GM21737 (cell line): ENCODE results near the gene SQOR.

Experiments
- ATAC-seq: cut with Tn5 transposase; IDR thresholded peaks from one replicate; pipeline ENCODE4 v1.9.1; 2021; ENCODE audit warnings: mild to moderate bottlenecking, moderate library complexity; ENCODE audit not compliant: unreplicated experiment

SQOR gene

GRCh38 chr15:45657764-45658545 lies 23.1 kb downstream of the SQOR start:
- ATAC-seq, result no peak

- no peak for ATAC-seq
Observed at GRCh38 chr15:45660231-45660979, 25.6 kb downstream of the SQOR start.

- no peak for ATAC-seq
Observed at GRCh38 chr15:45662375-45662774, 27.5 kb downstream of the SQOR start.

DNA sequence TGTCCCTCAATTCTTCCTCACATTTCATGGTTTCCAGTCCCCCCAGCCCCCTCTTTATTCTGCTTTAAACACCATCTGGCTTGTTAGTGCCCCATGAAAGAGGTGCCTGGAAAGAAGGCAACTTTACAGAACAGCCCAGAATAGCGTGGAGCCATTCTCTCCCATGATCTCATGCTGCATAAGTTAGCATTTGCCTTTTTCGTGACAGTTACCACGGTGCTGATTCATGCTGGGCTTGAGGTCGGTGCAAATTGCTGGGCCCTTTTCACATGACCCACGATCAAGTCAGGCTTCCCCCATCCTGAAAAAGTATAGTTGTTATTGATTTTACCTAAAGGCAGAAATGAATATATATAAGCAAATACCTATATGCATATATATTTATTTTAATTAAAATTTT lies 29.6 kb downstream of the SQOR start:
- ATAC-seq, result no peak

GRCh38 chr15:45665261-45665660 lies 30.4 kb downstream of the SQOR start:
- ATAC-seq, result no peak

DNA sequence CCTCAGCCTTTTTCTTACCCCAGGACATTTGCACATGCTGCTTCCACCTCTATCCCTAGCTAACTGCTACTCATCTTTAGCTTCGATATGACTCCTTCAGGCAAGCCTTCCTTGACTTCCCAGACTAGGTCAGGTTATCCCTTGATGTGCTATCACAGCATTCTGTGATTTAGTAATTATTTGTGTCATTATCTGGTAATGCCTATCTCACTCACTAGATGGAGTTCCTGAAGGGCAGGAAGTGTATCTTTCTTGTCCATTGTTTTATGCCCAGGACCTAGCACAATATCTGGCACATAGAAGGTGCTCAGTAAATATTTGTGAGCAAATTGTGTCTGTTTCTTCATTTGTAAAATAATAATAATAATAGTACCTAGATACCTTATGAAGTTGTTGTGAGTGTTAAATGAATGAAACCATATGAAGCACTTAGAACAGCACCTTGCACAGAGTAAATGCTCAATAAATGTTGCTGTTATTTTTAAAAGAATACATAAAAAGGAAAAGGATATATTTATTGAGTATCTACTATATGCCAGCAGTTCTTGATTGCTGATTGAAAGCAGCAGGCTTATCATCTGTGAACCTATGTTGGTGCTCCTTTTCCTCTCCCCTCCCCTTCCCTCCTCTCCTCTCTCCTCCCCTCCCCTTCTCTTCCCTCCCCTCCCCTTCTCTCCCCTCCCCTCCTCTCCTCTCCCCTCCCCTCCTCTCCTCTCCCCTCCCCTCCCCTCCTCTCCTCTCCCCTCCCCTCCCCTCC lies 31.5 kb downstream of the SQOR start:
- ATAC-seq, result no peak

- ATAC-seq, result no peak
Observed at GRCh38 chr15:45667002-45667401, 32.2 kb downstream of the SQOR start.

DNA sequence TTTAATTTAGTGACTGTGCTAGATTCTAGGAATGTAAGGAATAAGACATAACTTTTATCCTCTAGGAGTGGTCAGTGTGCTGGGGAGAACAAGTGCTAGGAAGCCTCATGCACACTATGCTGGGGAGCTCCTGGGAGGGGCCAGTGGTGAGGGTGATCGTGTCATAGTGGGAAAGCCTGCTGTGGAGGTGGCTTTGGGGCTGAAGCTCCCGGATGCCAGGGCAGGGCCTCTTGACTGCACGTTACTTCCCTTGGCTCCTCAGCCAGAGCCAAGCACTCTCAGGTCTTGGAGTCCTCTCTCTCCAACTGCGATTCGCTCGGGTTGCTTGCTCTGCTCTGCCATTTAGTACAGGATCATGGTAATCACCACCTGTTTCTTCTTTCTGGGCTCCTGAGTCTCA lies 33.6 kb downstream of the SQOR start:
- ATAC-seq, result no peak

DNA sequence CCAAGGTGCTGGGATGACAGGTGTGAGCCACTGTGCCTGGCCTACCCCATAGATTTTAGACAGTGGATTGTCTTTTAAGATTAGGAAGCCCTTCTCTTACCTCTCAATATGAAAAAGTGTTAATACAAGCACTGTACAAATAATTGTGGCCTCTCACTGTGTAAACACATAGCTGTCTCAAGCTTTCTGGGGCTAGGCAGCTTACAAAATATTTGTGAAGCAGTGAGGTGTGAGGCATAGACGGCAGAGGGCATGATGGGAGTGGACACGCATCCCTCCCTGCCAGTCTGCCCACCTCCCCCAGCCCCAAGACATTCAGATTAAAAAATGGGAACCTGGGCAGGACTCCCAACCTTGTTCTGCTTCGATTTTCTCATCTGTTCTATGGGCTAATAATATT lies 34.6 kb downstream of the SQOR start:
- ATAC-seq, result no peak

GRCh38 chr15:45670091-45670490 lies 35.3 kb downstream of the SQOR start:
- ATAC-seq, result no peak

DNA sequence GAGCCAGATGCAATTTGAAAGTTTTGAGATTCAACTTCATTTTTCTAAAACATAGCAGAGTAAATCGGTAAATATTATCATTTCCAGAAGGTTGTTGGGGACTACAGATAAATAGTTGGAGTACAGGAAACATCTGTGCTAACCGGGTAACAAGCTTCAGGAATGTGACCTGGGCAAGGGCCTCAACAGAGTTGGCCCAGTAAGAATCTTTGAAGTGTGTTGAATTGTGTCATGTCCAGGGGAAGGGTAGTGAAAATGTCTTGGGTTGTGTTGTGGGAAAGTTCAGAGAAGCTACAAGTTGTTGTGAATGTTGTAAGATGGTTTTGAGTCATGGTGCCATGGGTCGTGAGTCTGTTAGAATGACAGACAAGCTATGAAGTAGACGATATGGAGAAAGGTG lies 35.7 kb downstream of the SQOR start:
- ATAC-seq, result no peak

GRCh38 chr15:45674677-45675076 lies 39.8 kb downstream of the SQOR start:
- no peak for ATAC-seq

GRCh38 chr15:45677797-45678196 lies 43.0 kb downstream of the SQOR start:
- ATAC-seq, result no peak

DNA sequence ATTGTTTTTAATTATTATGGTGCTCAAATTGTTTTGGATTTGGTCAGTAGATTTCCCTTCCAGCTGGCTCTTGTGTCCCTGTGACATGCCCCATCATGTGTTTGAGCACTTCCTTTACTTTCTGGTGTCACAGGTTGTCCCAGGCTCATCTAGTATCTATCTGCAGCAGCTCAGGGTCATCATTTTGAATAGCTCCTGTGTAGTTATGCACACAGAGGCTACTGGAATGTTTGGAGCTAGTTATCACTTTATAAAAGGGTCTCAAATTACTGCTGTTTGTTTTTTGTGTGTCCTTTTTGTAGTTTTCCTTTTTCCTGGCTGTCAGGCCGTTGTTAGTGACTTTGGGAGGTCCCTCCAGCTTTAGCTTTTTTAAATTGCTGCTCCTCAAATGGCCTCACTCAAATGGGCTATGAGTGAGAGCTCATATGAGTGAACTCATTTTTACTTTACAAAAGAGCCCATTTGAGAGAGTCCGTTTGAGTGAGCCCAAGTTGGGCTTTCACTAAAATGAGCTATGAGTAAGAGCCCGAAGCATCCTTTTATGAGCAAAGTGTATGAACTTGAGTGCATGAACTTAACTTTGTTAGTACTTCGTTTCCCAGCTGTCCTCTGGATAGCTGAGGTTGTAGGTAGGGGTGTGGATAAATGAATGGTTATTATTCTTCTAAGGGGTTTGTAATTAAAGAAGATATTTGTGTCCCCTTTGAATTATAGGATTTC lies 43.8 kb downstream of the SQOR start:
- no peak for ATAC-seq

- ATAC-seq, result no peak
Observed at GRCh38 chr15:45684533-45684932, 49.7 kb downstream of the SQOR start.

DNA sequence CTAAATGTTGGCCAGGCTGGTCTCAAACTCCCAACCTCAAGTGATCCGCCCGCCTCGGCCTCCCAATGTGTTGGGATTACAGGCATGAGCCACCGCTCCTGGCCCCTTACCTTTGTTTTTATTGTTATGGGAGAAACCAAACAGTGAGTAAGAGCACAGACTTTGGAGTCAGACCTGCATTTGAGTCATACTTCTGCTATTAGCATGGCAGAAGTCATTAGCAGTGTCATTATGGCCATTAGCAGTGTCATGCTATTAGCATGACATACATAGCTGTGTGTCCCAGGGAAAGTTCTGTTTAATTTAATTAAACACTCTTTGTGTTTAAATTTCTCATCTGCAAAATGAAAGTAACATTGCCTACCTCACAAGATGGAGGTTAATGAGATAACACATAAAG lies 54.8 kb downstream of the SQOR start:
- no peak for ATAC-seq

DNA sequence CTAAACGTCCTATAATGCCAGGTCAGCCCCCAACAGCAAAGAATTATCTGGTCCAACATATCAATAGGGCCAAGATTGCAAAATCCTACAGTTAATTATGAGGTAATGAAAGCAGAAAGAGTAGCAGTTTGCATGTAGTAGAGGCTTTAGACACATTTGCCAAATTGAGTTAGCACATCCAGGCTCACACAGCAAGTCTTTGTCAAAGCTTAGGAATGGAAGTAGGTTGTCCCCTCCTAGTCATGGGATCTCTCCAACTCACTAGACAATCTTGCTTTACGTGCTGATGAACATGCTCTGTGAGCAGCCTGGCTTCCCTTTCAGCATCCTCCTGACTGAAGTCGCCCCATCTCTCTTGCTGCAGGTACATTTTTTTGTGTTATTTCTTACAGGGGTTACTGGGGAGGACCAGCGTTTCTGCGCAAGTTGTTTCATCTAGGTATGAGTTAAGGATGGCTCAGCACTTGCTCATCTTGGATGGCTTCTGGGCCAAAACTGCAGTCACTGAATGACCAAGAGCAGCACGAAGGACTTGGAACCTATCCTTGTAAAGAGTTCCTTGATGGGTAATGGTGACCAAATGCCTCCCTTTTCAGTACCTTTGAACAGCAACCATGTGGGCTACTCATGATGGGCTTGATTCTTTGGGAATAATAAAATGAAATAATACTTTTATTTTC lies 55.9 kb downstream of the SQOR start:
- ATAC-seq, result no peak

DNA sequence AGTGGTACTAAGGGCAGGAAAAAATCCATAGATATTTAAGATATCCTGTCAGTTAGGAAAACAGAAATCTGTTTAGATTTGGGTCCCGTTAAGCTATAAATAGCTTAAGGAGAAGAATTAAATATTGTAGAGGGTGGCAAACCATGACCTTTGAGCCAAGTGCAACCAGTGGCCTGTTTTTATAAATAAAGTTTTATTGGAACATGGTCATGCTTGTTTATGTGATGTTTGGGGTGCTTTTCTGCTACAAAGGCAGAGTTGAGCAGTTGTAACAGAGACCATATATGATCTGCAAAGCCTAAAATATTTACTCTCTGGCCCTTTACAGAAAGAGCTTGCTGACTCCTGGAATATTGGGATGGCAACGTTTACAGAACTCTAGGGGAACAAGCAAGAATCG lies 66.3 kb downstream of the SQOR start:
- no peak for ATAC-seq

DNA sequence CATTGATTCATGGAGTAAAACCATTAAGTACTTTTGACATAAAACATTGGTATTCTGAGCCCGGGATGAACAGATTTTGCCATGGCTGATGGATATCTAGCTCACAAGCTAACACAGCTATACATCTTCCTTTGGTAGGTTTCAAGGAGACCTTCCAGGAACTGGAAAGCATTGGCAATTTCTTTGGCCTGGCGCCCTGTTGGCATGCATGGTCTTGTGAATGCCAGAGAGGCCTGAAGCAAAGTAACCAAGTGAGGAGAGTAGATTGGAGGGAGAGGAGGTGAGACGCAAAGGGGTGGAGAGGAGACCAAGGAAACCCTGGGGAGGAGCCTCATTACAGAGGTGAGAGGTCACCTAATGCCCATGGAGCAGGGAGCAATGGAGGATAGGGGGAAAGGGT lies 67.2 kb downstream of the SQOR start:
- ATAC-seq, result no peak

DNA sequence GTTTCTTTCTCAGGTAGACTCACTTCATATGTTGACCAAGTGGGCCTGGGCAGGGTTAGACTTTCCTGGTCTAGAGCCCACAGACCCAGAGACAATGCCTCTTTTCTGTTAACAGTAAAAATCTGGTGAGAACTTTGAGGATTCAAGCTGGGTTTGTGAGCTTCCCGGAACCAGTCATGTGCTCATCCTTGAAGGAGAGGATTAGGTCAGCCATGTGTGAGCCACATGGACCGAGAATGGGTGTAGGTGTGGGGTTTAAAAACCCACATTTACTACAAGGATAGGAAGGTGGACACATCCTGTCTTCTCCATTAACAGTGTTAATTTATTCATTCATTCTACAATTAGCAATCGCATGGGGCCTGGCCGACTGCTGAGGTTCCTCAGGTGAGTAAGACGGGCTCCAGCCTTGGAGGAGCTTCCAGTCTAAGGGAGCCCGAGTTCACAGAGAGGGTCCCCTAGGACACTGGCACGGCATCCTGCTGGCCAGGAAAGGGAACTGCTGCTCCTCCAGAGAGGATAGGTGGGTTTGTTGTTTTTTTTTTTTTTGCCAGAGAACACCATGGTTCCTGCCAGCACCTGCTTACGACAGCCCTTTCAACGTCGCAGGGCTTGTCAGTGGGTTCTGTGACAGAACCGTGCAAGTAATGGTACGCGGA lies 69.0 kb downstream of the SQOR start:
- no peak for ATAC-seq
